Right ventricle myocardium inferior (tissue), 1 donor: Measurements from ENCODE around the gene ZNF177. TPM values are rescaled to one million over a fixed set of nuclear protein-coding genes. Genes with fewer than 3 reads are reported as not detected.

Source experiments
- ATAC-seq: fragments of 200-7000 bp; cut with Tn5 transposase; one replicate; pipeline ENCODE4 v1.9.1; 2020; ENCODE audit warnings: mild to moderate bottlenecking, moderate library complexity
- DNase-seq: peaks from one replicate; pipeline ENCODE4 v3.0.0; 2021; ENCODE audit errors: missing footprints
- intact Hi-C: fragments of 100-400 bp; cut with DNase I; formaldehyde crosslinking; loops from one replicate; pipeline ENCODE4 v1.11.0; 2022
- total RNA-seq: library from RNA; stranded (reverse); fragmentation: NEBNext Ultra II Directional; extraction: Animal tissue kit (Norgen Biotek cat#: 25700); gene quantifications from one replicate; pipeline ENCODE4 v1.2.1, GENCODE V29; 2021
- donor health status: DM: no; HTN: yes; CAD: no; lungs with severe emphysema.

Gene ZNF177
- total RNA-seq, 1 donor from 2014 or later = 2.3 TPM

GRCh38 chr19:9406798-9407352 lies 44.1 kb downstream of the ZNF177 start:
- DNase-seq = peak; percentile 85
- peak; percentile 95 for ATAC-seq
- intact Hi-C loops = no loop called here

DNA sequence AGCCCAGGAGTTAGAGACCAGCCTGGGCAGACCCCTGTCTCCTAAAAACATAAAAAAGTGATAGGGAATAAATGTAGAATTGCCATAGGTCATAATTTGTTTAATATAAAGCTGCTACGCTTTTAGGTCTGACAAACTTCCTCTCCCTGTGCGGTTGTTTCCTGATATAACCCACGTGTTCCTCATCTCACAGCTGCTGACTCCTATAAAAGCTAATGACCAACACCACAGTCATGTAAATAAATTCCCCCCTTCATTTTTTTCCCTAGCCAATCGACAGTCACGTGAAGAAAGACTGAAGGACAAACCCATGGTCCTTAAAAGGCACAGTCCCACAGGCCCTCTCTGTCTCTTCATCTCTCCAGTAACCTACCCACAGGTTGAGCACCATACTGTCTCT lies 45.0 kb downstream of the ZNF177 start:
- DNase-seq (no peak), ATAC-seq (no peak)
- intact Hi-C loops = no loop called here

DNA sequence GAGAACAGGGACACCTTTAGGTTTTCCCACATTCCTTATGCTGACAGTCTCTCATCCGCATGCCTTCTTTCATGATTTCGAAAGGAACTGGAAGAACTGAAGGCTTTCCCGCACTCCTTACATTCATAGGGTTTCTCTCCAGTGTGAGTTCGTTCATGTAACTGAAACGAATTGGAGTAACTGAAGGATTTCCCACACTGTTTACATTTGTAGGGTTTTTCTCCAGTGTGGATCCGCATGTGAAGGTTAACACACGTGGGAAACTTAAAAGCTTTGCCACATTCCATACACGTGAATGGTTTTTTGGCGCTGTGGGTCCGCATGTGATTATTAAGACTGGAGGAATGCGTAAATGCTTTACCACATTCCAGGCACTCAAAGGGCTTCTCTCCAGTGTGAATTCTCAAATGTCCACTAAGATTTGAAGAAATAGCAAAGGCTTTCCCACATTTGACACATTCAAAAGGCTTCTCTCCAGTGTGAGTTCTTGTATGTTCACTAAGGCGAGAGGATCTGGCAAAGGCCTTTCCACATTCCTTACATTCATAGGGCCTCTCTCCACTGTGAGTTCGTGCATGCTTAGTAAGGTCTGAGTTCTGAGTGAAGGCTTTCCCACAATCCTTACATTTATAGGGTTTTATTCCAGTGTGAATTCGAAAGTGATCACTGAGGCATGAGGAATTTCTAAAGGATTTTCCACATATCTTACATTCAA lies 50.6 kb downstream of the ZNF177 start:
- intact Hi-C loops = no loop called here
- no peak for DNase-seq
- ATAC-seq = no peak

GRCh38 chr19:9427941-9428340 lies 65.1 kb downstream of the ZNF177 start:
- intact Hi-C loops = no loop called here
- ATAC-seq = no peak

DNA sequence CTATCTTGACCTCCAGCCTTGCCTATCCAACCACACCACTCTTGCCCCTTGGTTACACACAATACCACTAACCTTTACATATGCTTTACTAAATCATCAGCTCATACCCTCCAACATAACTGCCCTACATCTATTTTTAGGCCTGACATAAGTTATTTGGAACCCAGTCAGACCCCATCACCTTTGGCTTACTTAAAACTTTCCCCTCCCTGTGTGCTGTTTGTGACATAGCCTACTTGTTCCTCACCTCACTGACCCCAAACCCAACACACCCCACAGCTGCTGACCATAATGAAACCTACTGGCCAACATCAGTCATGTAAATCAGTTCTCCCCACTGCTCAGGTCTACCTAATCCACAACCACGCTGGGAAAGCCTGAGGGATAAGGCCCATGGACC lies 67.6 kb downstream of the ZNF177 start:
- intact Hi-C loops = loop anchor here (10.0 kb wide), 3 partner anchors 154 to 364 kb away; partner anchors contain the start of genes ZNF121 and ZNF317
- DNase-seq (no peak), ATAC-seq (peak; percentile 9)

More at GRCh38 chr19:9427941-9428340, 65.1 kb downstream of the ZNF177 start:
- no peak for DNase-seq

DNA sequence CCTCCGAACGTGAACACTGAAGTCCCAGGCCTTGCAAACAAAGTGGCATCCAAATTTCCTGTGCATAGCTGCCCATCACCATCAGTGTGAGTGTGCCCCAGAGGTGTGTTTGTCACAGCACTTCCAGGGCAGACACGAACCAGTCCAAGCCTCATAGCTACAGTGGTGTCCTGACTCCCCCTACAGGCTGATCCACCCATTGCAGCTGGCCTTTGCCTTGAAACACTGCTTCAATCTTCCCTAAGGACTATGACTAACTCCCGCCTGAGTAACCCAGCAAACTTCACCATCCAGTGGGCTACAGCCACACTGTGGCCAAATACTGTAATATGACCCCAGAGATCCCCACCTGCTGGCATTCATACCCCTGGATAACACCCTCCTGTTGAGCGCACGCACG lies 68.7 kb downstream of the ZNF177 start:
- intact Hi-C loops = loop anchor here (10.0 kb wide), 3 partner anchors 153 to 363 kb away; partner anchors contain the start of genes ZNF121 and ZNF317
- no peak for ATAC-seq
- DNase-seq = no peak

Other genes with a start within 250 kb of the ZNF177 start
- not detected for gene OR7G1, start 247.2 kb upstream of the ZNF177 start, total RNA-seq
- gene OR7G3, start 236.1 kb upstream of the ZNF177 start, total RNA-seq = not detected
- gene ZNF317, start 222.6 kb upstream of the ZNF177 start, total RNA-seq = 14.7 TPM
- 0.08 TPM for gene OR7D2, start 184.0 kb upstream of the ZNF177 start, total RNA-seq
- not detected for gene OR7D4, start 143.4 kb upstream of the ZNF177 start, total RNA-seq
- gene OR7E24, start 112.1 kb upstream of the ZNF177 start, total RNA-seq = not detected
- 3.5 TPM for gene ZNF699, start 53.2 kb upstream of the ZNF177 start, total RNA-seq
- gene ZNF559, start 38.8 kb upstream of the ZNF177 start, total RNA-seq = 16.6 TPM
- 7.2 TPM for gene ZNF266, start 72.6 kb downstream of the ZNF177 start, total RNA-seq
- not detected for gene ZNF560, start 135.6 kb downstream of the ZNF177 start, total RNA-seq
- 12.4 TPM for gene ZNF426, start 175.6 kb downstream of the ZNF177 start, total RNA-seq
- gene ZNF121, start 221.5 kb downstream of the ZNF177 start, total RNA-seq = 20.7 TPM